H1 (cell line): Measurements from ENCODE around the gene PRR27. TPM values are rescaled to one million over a fixed set of nuclear protein-coding genes. Genes with fewer than 3 reads are reported as not detected.

Experiments
- CTCF ChIA-PET: fragments of 300-600 bp; sonication (Branson Sonifier 250); formaldehyde crosslinking; loops from one replicate; lab custom pipeline; 2021; ENCODE audit not compliant: partially characterized antibody; lab: Charles Lee
- POLR2A ChIA-PET: fragments of 300-600 bp; sonication (Branson Sonifier 250); formaldehyde crosslinking; loops from one replicate; lab custom pipeline; 2021; ENCODE audit warnings: inconsistent platforms; ENCODE audit not compliant: partially characterized antibody; lab: Charles Lee
- DNase-seq, 2 experiments: peaks; one replicate each; pipeline versions ENCODE4 v3.0.0 to v3.0.0-alpha.2; 2010 to 2022; ENCODE audit warnings: low spot score in 2 of 2, low read depth in 1 of 2, mixed read lengths in 1 of 2
- FAIRE-seq: peaks from 2 replicates; lab custom pipeline; 2011; peaks lifted over from hg19 to GRCh38; lab: Jason Lieb, UNC
- H2AFZ ChIP-seq: 2 replicates; pipeline ENCODE4 v1.8.1; 2012; ENCODE audit warnings: low read length, inconsistent platforms
- H2AK5ac ChIP-seq: 2 replicates; pipeline ENCODE4 v1.6.1; 2013; ENCODE audit warnings: low read depth, low read length
- H2BK120ac ChIP-seq: replicated peaks from 2 replicates; pipeline ENCODE3; 2013; ENCODE audit warnings: low read depth, low read length, inconsistent platforms
- H2BK12ac ChIP-seq: 2 replicates; pipeline ENCODE4 v1.6.1; 2013; ENCODE audit warnings: low read depth, low read length
- H2BK15ac ChIP-seq: 2 replicates; pipeline ENCODE4 v1.6.1; 2013; ENCODE audit warnings: low read length
- H2BK20ac ChIP-seq: 2 replicates; pipeline ENCODE4 v1.6.1; 2013; ENCODE audit warnings: low read length
- H2BK5ac ChIP-seq: 2 replicates; pipeline ENCODE4 v1.6.1; 2013; ENCODE audit warnings: low read depth, low read length
- H3K14ac ChIP-seq: 2 replicates; pipeline ENCODE4 v1.6.1; 2013; ENCODE audit warnings: inconsistent platforms; ENCODE audit not compliant: insufficient read length
- H3K18ac ChIP-seq: 2 replicates; pipeline ENCODE4 v1.6.1; 2013; ENCODE audit warnings: low read length; ENCODE audit errors: extremely low read depth
- H3K23ac ChIP-seq: 2 replicates; pipeline ENCODE4 v1.6.1; 2013; ENCODE audit warnings: inconsistent platforms; ENCODE audit not compliant: insufficient read length
- H3K23me2 ChIP-seq: 2 replicates; pipeline ENCODE4 v1.6.1; 2013; ENCODE audit warnings: low read depth, low read length
- H3K27ac ChIP-seq: 2 replicates; pipeline ENCODE4 v1.6.1; 2011; ENCODE audit warnings: low read depth, low read length, inconsistent platforms
- H3K27me3 ChIP-seq, 4 experiments: replicated peaks in 1 of 4; 1 replicate in 1 of 4; 2 replicates in 3 of 4; pipeline versions ENCODE4 v1.6.1 to v1.8.1; 2011 to 2013; ENCODE audit warnings: low read length in 3 of 4, mild to moderate bottlenecking in 3 of 4, inconsistent platforms in 2 of 4, mixed read lengths in 2 of 4, moderate library complexity in 1 of 4; ENCODE audit not compliant: control insufficient read depth in 3 of 4, insufficient read depth in 3 of 4; ENCODE audit errors: extremely low read depth in 1 of 4
- H3K36me3 ChIP-seq, 4 experiments: 2 replicates each; pipeline versions ENCODE4 v1.6.1 to v1.8.1; 2011 to 2013; ENCODE audit warnings: mild to moderate bottlenecking in 4 of 4, low read length in 3 of 4, moderate library complexity in 2 of 4, control low read depth in 1 of 4, inconsistent platforms in 1 of 4; ENCODE audit not compliant: insufficient read depth in 4 of 4, control insufficient read depth in 2 of 4
- H3K4ac ChIP-seq: replicated peaks from 2 replicates; pipeline ENCODE3; 2013; ENCODE audit warnings: low read length, low read depth, mixed read lengths, inconsistent platforms; ENCODE audit not compliant: insufficient read length
- H3K4me1 ChIP-seq, 4 experiments: replicated peaks in 1 of 4; 1 replicate in 1 of 4; 2 replicates in 3 of 4; pipeline versions ENCODE4 v1.6.1 to v1.8.1; 2011 to 2013; ENCODE audit warnings: low read length in 3 of 4, inconsistent platforms in 2 of 4, mixed read lengths in 1 of 4; ENCODE audit not compliant: insufficient read depth in 4 of 4, control insufficient read depth in 3 of 4
- H3K4me2 ChIP-seq, 2 experiments: 2 replicates each; pipeline versions ENCODE4 v1.6.1 to v1.8.1; 2011 to 2013; ENCODE audit warnings: low read depth in 2 of 2, low read length in 2 of 2, control low read depth in 1 of 2, inconsistent platforms in 1 of 2, mild to moderate bottlenecking in 1 of 2; ENCODE audit not compliant: insufficient read depth in 1 of 2
- H3K4me3 ChIP-seq, 4 experiments: fragments of 200-600, 300-600 bp in 1 of 4; sonication (generic), shearing (Covaris generic), sonication (Bioruptor Twin) in 1 of 4; 2 replicates each; pipeline versions ENCODE4 v1.5.1 to v1.8.1; 2011 to 2016; ENCODE audit warnings: low read length in 4 of 4, low read depth in 3 of 4, control low read depth in 2 of 4, inconsistent platforms in 2 of 4, mild to moderate bottlenecking in 2 of 4, mixed read lengths in 1 of 4, moderate library complexity in 1 of 4; ENCODE audit not compliant: insufficient read depth in 2 of 4; ENCODE audit errors: extremely low read depth in 1 of 4
- H3K56ac ChIP-seq: replicated peaks from 2 replicates; pipeline ENCODE3; 2013; ENCODE audit warnings: low read depth, mild to moderate bottlenecking, mixed read lengths, low read length, inconsistent platforms; ENCODE audit not compliant: insufficient read length
- H3K79me1 ChIP-seq: 2 replicates; pipeline ENCODE4 v1.6.1; 2013; ENCODE audit warnings: low read depth, low read length, control low read depth
- H3K79me2 ChIP-seq, 2 experiments: 2 replicates each; pipeline versions ENCODE4 v1.6.1 to v1.8.1; 2012 to 2013; ENCODE audit warnings: low read length in 2 of 2, mild to moderate bottlenecking in 2 of 2, inconsistent platforms in 1 of 2; ENCODE audit not compliant: insufficient read depth in 2 of 2, control insufficient read depth in 1 of 2
- H3K9ac ChIP-seq, 4 experiments: replicated peaks in 1 of 4; 1 replicate in 1 of 4; 2 replicates in 3 of 4; pipeline versions ENCODE4 v1.6.1 to v1.8.1; 2011 to 2013; ENCODE audit warnings: low read depth in 3 of 4, low read length in 3 of 4, control low read depth in 2 of 4, mild to moderate bottlenecking in 2 of 4, moderate library complexity in 2 of 4, inconsistent platforms in 1 of 4; ENCODE audit errors: extremely low read depth in 1 of 4
- H3K9me3 ChIP-seq, 2 experiments: 2 replicates each; pipeline versions ENCODE4 v1.6.1 to v1.8.1; 2012 to 2013; ENCODE audit warnings: mild to moderate bottlenecking in 2 of 2, moderate library complexity in 2 of 2, control low read depth in 1 of 2, inconsistent platforms in 1 of 2, low read depth in 1 of 2, low read length in 1 of 2, mixed read lengths in 1 of 2; ENCODE audit not compliant: insufficient read depth in 2 of 2
- H4K20me1 ChIP-seq, 2 experiments: replicated peaks in 1 of 2; 2 replicates each; pipeline versions ENCODE3 to v1.8.1; 2011 to 2013; ENCODE audit warnings: inconsistent platforms in 2 of 2, low read length in 2 of 2, mild to moderate bottlenecking in 1 of 2; ENCODE audit not compliant: insufficient read depth in 2 of 2, control insufficient read depth in 1 of 2
- H4K5ac ChIP-seq: 2 replicates; pipeline ENCODE4 v1.6.1; 2013; ENCODE audit warnings: low read length, low read depth, mixed read lengths, inconsistent platforms; ENCODE audit not compliant: insufficient read length
- H4K8ac ChIP-seq: 2 replicates; pipeline ENCODE4 v1.8.0; 2013; ENCODE audit warnings: mild to moderate bottlenecking, moderate library complexity, low read length, inconsistent platforms; ENCODE audit not compliant: insufficient read depth; ENCODE audit errors: extremely low read depth
- H4K91ac ChIP-seq: replicated peaks from 2 replicates; pipeline ENCODE3; 2013; ENCODE audit warnings: low read length, mixed read lengths, inconsistent platforms; ENCODE audit not compliant: insufficient read length
- BACH1 ChIP-seq: IDR thresholded peaks from 2 replicates; pipeline ENCODE4 v1.6.1; 2012; ENCODE audit warnings: low read length, improper control_type of control experiment
- CBX5 ChIP-seq: fragments of 300-800, 300-1000 bp; sonication (generic); IDR thresholded peaks from 2 replicates; pipeline ENCODE4 v1.7.1; 2016; ENCODE audit warnings: antibody characterized with exemption, low read length, low read depth
- CHD2 ChIP-seq: IDR thresholded peaks from 2 replicates; pipeline ENCODE4 v1.6.1; 2012; ENCODE audit warnings: low read length, improper control_type of control experiment
- HDAC6 ChIP-seq: IDR thresholded peaks from one replicate; pipeline ENCODE4 v1.7.1; 2012; ENCODE audit warnings: low read depth, mild to moderate bottlenecking, inconsistent platforms, low read length, moderate library complexity
- PHF8 ChIP-seq: fragments of 200-600 bp; sonication (generic); conservative IDR thresholded peaks from 2 replicates; pipeline ENCODE4 v1.7.1; 2012; ENCODE audit warnings: low read depth, mild to moderate bottlenecking, inconsistent platforms, low read length, moderate library complexity
- RFX5 ChIP-seq: IDR thresholded peaks from 2 replicates; pipeline ENCODE4 v1.6.1; 2011; ENCODE audit warnings: low read depth, low read length, improper control_type of control experiment, borderline replicate concordance
- RXRA ChIP-seq: IDR thresholded peaks from 2 replicates; pipeline ENCODE4 v1.6.1; 2011; ENCODE audit warnings: low read depth, mild to moderate bottlenecking, low read length, moderate library complexity; ENCODE audit not compliant: insufficient read depth
- SP1 ChIP-seq: IDR thresholded peaks from 2 replicates; pipeline ENCODE4 v1.6.1; 2011; ENCODE audit warnings: low read depth, low read length
- SP4 ChIP-seq: IDR thresholded peaks from 2 replicates; pipeline ENCODE4 v1.6.1; 2012; ENCODE audit warnings: low read length, inconsistent platforms
- SRF ChIP-seq: IDR thresholded peaks from 2 replicates; pipeline ENCODE4 v1.6.1; 2011; ENCODE audit warnings: mild to moderate bottlenecking, low read depth, low read length, moderate library complexity
- YY1 ChIP-seq: IDR thresholded peaks from 2 replicates; pipeline ENCODE4 v1.6.1; 2011; ENCODE audit warnings: low read depth, mild to moderate bottlenecking, low read length
- WGBS, 2 experiments: shearing (Covaris generic) in 1 of 2; methylation state at CpG; one replicate each; pipeline versions ENCODE4 v1.1.6 to v1.1.7; 2013 to 2015; ENCODE audit warnings: low lambda C conversion rate in 2 of 2, mixed read lengths in 2 of 2, inconsistent platforms in 1 of 2, low coverage in 1 of 2, missing lambda C conversion rate in 1 of 2; ENCODE audit not compliant: insufficient replicate concordance in 2 of 2, insufficient coverage in 1 of 2, insufficient read length in 1 of 2; ENCODE audit errors: extremely low coverage in 1 of 2, missing lambda C conversion rate in 1 of 2; 5-methylcytosine and 5-hydroxymethylcytosine counted together
- polyA plus RNA-seq, 7 experiments: library from polyadenylated mRNA; depleted of rRNA in 3 of 7; stranded (reverse) in 5 of 7; unstranded in 2 of 7; fragments of >200 nt in 5 of 7; fragments of 200-250 nt in 2 of 7; gene quantifications; 1 replicate in 5 of 7; 2 replicates in 1 of 7; 4 replicates in 1 of 7; pipeline versions ENCODE4 v1.2.1 to v1.2.3, GENCODE V29; 2011 to 2013; ENCODE audit warnings: missing spikeins in 2 of 7, mixed read lengths in 2 of 7
- total RNA-seq: library from RNA; stranded (reverse); fragmentation: NEBNext Ultra II Directional; extraction: Animal tissue kit (Norgen Biotek cat#: 25700); gene quantifications from 2 replicates; pipeline ENCODE4 v1.2.1, GENCODE V29; 2021
- TF ChIP-seq, protein P1 (sequence below): IDR thresholded peaks from 2 replicates; pipeline ENCODE4 v1.6.1; 2011; ENCODE audit warnings: low read depth, mild to moderate bottlenecking, low read length; ENCODE audit not compliant: insufficient read depth

Gene PRR27
- total and polyA plus RNA-seq, 2 of the 8 experiments (the other 6 are each of a cell fraction or from before 2014, with no cell fraction given) = not detected

DNA sequence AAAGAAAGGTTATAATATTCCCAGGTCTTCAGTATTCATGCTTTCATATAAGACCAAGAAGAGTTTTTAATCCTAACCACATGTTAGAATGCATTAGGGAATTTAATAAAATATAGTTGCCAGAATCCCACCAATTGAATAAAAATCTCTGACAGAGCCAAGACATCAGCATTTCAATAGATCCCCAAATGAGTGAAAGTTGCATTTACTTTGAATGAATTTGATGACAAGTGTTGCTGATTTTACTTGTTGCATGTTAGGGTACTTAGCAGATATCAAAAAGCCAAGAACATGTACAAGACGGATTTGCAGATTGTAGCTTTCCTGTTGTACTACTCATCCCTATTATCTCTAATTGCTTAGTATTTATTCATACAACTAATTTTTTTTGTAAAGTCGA, 39.9 kb upstream of the PRR27 start:
- no peak for DNase-seq
- Histone ChIP-seq H2BK12ac (no peak overlapping the region), H3K27ac (no peak overlapping the region), H2BK15ac (no peak overlapping the region), H3K23me2 (no peaks in the 10 kb centered on the region), H3K9me3 (no peaks in the 10 kb centered on the region), H3K79me1 (no peaks in the 10 kb centered on the region), H4K5ac (no peak overlapping the region), H3K14ac (no peak overlapping the region), H3K27me3 (no peaks in the 10 kb centered on the region), H4K20me1 (no peaks in the 10 kb centered on the region), H3K56ac (no peak overlapping the region), H3K4ac (no peak overlapping the region), H3K23ac (no peak overlapping the region), H2AFZ (no peak overlapping the region), H3K4me2 (no peak overlapping the region), H4K8ac (no peak overlapping the region), H4K91ac (no peak overlapping the region), H2AK5ac (no peak overlapping the region), H3K4me3 (no peak overlapping the region), H3K4me1 (no peaks in the 10 kb centered on the region), H2BK5ac (no peak overlapping the region), H3K36me3 (no peaks in the 10 kb centered on the region), H3K9ac (no peak overlapping the region), H3K18ac (no peak overlapping the region), H2BK20ac (no peak overlapping the region), H2BK120ac (no peak overlapping the region), H3K79me2 (no peaks in the 10 kb centered on the region)
- FAIRE-seq = no peak
- ChIA-PET CTCF (no interaction called here), POLR2A (no interaction called here)
- TF ChIP-seq, protein P1, sequence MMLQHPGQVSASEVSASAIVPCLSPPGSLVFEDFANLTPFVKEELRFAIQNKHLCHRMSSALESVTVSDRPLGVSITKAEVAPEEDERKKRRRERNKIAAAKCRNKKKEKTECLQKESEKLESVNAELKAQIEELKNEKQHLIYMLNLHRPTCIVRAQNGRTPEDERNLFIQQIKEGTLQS = no peak
- TF ChIP-seq SP1 (no peak), PHF8 (no peak), BACH1 (no peak), SP4 (no peak), RFX5 (no peak), RXRA (no peak), YY1 (no peak), HDAC6 (no peak), CHD2 (no peak), SRF (no peak), CBX5 (no peak)
- WGBS, 2 experiments = 81% methylated on average over 2 of the region's 2 CpGs; no CpG with 5 or more reads in 1 of the 2 experiments
